OCI-LY7 (cell line): ENCODE results near the gene COPRS. TPM values are rescaled to one million over a fixed set of nuclear protein-coding genes. Genes with fewer than 3 reads are reported as not detected.

Experiments
- BruUV-seq: library from RNA; stranded (reverse); fragments of 400-500 nt; replicated peaks from 2 replicates; lab custom pipeline; 2021; lab: Mats Ljungman, UMichigan
- CTCF ChIA-PET: fragments of 300-600 bp; sonication (Branson Sonifier 250); formaldehyde crosslinking; loops from one replicate; lab custom pipeline; 2022; ENCODE audit warnings: antibody characterized with exemption; ENCODE audit not compliant: unreplicated experiment; lab: Charles Lee
- POLR2A ChIA-PET: fragments of 300-600 bp; sonication (Branson Sonifier 250); formaldehyde crosslinking; loops from one replicate; lab custom pipeline; 2022; ENCODE audit warnings: antibody characterized with exemption; lab: Charles Lee
- DNase-seq: peaks from one replicate; pipeline ENCODE4 v3.0.0-alpha.2; 2015; ENCODE audit warnings: low spot score
- H2AFZ ChIP-seq: fragments of 200-600 bp; sonication (generic), shearing (Covaris generic); 2 replicates; pipeline ENCODE4 v1.6.1; 2014; ENCODE audit warnings: mild to moderate bottlenecking, antibody characterized with exemption, low read length, moderate library complexity
- H3K27ac ChIP-seq: fragments of 200-600 bp; sonication (generic); 2 replicates; pipeline ENCODE4 v1.5.1; 2014; ENCODE audit warnings: mixed run types, low read depth, mild to moderate bottlenecking, moderate library complexity, low read length, inconsistent platforms; ENCODE audit not compliant: poor library complexity, severe bottlenecking
- H3K36me3 ChIP-seq: fragments of 200-600 bp; sonication (generic); 2 replicates; pipeline ENCODE4 v1.6.1; 2014; ENCODE audit warnings: mild to moderate bottlenecking, antibody characterized with exemption, low read length, moderate library complexity, mixed read lengths; ENCODE audit not compliant: insufficient read depth
- H3K4me1 ChIP-seq: fragments of 200-600 bp; sonication (generic); 2 replicates; pipeline ENCODE4 v1.5.1; 2014; ENCODE audit warnings: mild to moderate bottlenecking, low read length; ENCODE audit not compliant: insufficient read depth, poor library complexity, severe bottlenecking
- H3K4me2 ChIP-seq: fragments of 200-600 bp; sonication (generic); 2 replicates; pipeline ENCODE4 v1.6.1; 2014; ENCODE audit warnings: mild to moderate bottlenecking, low read length
- H3K4me3 ChIP-seq: fragments of 200-600 bp; sonication (generic); 2 replicates; pipeline ENCODE4 v1.5.1; 2014; ENCODE audit warnings: mild to moderate bottlenecking, low read depth, low read length; ENCODE audit not compliant: poor library complexity, severe bottlenecking
- H3K79me2 ChIP-seq: fragments of 200-600 bp; sonication (generic); 2 replicates; pipeline ENCODE4 v1.6.1; 2016; ENCODE audit warnings: low read depth, mild to moderate bottlenecking, low read length, moderate library complexity, mixed read lengths; ENCODE audit not compliant: insufficient read depth
- H3K9me2 ChIP-seq: fragments of 200-600 bp; sonication (generic); 2 replicates; pipeline ENCODE4 v1.6.1; 2016; ENCODE audit warnings: mild to moderate bottlenecking, low read length, mixed read lengths; ENCODE audit not compliant: insufficient read depth
- H3K9me3 ChIP-seq: fragments of 200-600 bp; sonication (generic); 2 replicates; pipeline ENCODE4 v1.6.1; 2014; ENCODE audit warnings: mild to moderate bottlenecking, mixed run types, low read length, mixed read lengths
- H4K20me1 ChIP-seq: fragments of 200-600 bp; sonication (generic); 2 replicates; pipeline ENCODE4 v1.6.1; 2014; ENCODE audit warnings: mild to moderate bottlenecking, antibody characterized with exemption, low read length, moderate library complexity, mixed read lengths; ENCODE audit not compliant: insufficient read depth
- CTCF ChIP-seq: fragments of 200-600 bp; sonication (generic); conservative IDR thresholded peaks from 2 replicates; pipeline ENCODE4 v1.5.1; 2014; ENCODE audit warnings: mild to moderate bottlenecking, antibody characterized with exemption, low read length, moderate library complexity, mixed read lengths
- EZH2phosphoT487 ChIP-seq: fragments of 200-600 bp; sonication (generic); IDR thresholded peaks from 2 replicates; pipeline ENCODE4 v1.6.1; 2018; ENCODE audit warnings: low read depth, borderline replicate concordance, mild to moderate bottlenecking, mixed run types, antibody characterized with exemption, low read length, moderate library complexity, mixed read lengths
- intact Hi-C: fragments of 100-400 bp; cut with micrococcal nuclease; formaldehyde crosslinking; loops from one replicate; pipeline ENCODE4 v1.10.0; 2022; ENCODE audit not compliant: unreplicated experiment
- total RNA-seq, 2 experiments: library from RNA; depleted of rRNA in 1 of 2; stranded (reverse); fragments of >200 nt in 1 of 2; shearing (Covaris generic) in 1 of 2; gene quantifications; 2 replicates each; pipeline ENCODE4 v1.2.3, GENCODE V29; 2014 to 2022

The COPRS gene
- total RNA-seq, 2 experiments from 2014 or later = 32.7 to 50.7 TPM

GRCh38 chr17:31880311-31880710 is 21.3 kb upstream of the COPRS start:
- no peak for TF ChIP-seq EZH2phosphoT487
- no peak for TF ChIP-seq CTCF
- POLR2A ChIA-PET = interaction anchor here (0.7 kb wide), 2 partner anchors 10 to 23 kb away, joined by 4 to 5 read pairs; no protein-coding TSS in a partner anchor
- Histone ChIP-seq H2AFZ (no peak overlapping the region), H3K4me3 (no peak overlapping the region), H3K36me3 (peaks cover 96% of the 10 kb centered on the region), H4K20me1 (no peaks in the 10 kb centered on the region), H3K79me2 (no peaks in the 10 kb centered on the region; the same call in 1 of the 2 replicates), H3K4me2 (no peak overlapping the region), H3K9me2 (no peaks in the 10 kb centered on the region), H3K27ac (no peak overlapping the region), H3K4me1 (peaks cover 24% of the 10 kb centered on the region), H3K9me3 (no peaks in the 10 kb centered on the region)
- intact Hi-C loops = no loop called here
- no peak for DNase-seq
- CTCF ChIA-PET = no interaction called here
- no TSS peak for BruUV-seq

- Histone ChIP-seq H3K4me3 (no peak overlapping the region), H3K9me3 (no peaks in the 10 kb centered on the region), H3K4me2 (no peak overlapping the region), H3K79me2 (no peaks in the 10 kb centered on the region; the same call in 1 of the 2 replicates), H2AFZ (no peak overlapping the region), H4K20me1 (no peaks in the 10 kb centered on the region), H3K4me1 (peaks cover 23% of the 10 kb centered on the region), H3K9me2 (no peaks in the 10 kb centered on the region), H3K27ac (no peak overlapping the region), H3K36me3 (peaks cover 96% of the 10 kb centered on the region)
- intact Hi-C loops = no loop called here
- ChIA-PET POLR2A (interaction anchor here (0.6 kb wide), 1 partner anchor 1378 kb away, joined by 4 read pairs; no protein-coding TSS in a partner anchor), CTCF (no interaction called here)
- BruUV-seq = no TSS peak
- TF ChIP-seq EZH2phosphoT487 = no peak
- TF ChIP-seq CTCF = no peak
- no peak for DNase-seq
Observed at GRCh38 chr17:31878703-31879073, 19.6 kb upstream of the COPRS start.

GRCh38 chr17:31877911-31878702 is 19.1 kb upstream of the COPRS start:
- peaks cover 96% of the 10 kb centered on the region for H3K36me3 ChIP-seq
- ChIA-PET POLR2A (interaction anchor here (0.6 kb wide), 1 partner anchor 1378 kb away, joined by 4 read pairs; no protein-coding TSS in a partner anchor), CTCF (no interaction called here)
- no peaks in the 10 kb centered on the region for H3K9me2 ChIP-seq
- H3K79me2 ChIP-seq = no peaks in the 10 kb centered on the region; the same call in 1 of the 2 replicates
- H3K27ac ChIP-seq = no peak overlapping the region
- TF ChIP-seq CTCF (no peak), EZH2phosphoT487 (no peak)
- intact Hi-C loops = no loop called here
- no peak overlapping the region for H3K4me2 ChIP-seq
- BruUV-seq = TSS peak; percentile 42
- peaks cover 17% of the 10 kb centered on the region for H3K4me1 ChIP-seq
- H3K9me3 ChIP-seq = no peaks in the 10 kb centered on the region
- no peak overlapping the region for H3K4me3 ChIP-seq
- no peak overlapping the region for H2AFZ ChIP-seq
- no peak for DNase-seq
- H4K20me1 ChIP-seq = no peaks in the 10 kb centered on the region
